Measurements from ENCODE around the gene IRAG1. TPM values are rescaled to one million over a fixed set of nuclear protein-coding genes. Genes with fewer than 3 reads are reported as not detected.
"Not testable (repeated sequence)": the region's sequence is repeated elsewhere in the genome, so short reads cannot be mapped to it uniquely, and the experiment has no call there.

The IRAG1 gene
- total RNA-seq, 1 experiment from 2014 or later = not detected

GRCh38 chr11:10683429-10683828 is 10.1 kb downstream of the IRAG1 start:
- H3K9me3 Mint-ChIP-seq (ENCODE audit: low read depth, unreplicated experiment) = no peaks in the 10 kb centered on the region
- no TSS peak for BruUV-seq (replicated peaks)
- no peaks in the 10 kb centered on the region for H3K4me1 Mint-ChIP-seq (ENCODE audit: low read depth, unreplicated experiment)
- TF ChIP-seq CTCF (IDR thresholded peaks at IDR 0.05; ENCODE audit: unreplicated experiment) = no peak
- no peak overlapping the region for H3K4me3 Mint-ChIP-seq (ENCODE audit: low read depth, unreplicated experiment)
- peaks cover 62% of the 10 kb centered on the region for H3K27me3 Mint-ChIP-seq (ENCODE audit: unreplicated experiment)
- CTCF ChIA-PET = interaction anchor here (0.6 to 0.7 kb wide), 2 partner anchors 9 to 118 kb away, joined by 3 read pairs; no protein-coding TSS in a partner anchor
- intact Hi-C loops (cut with micrococcal nuclease; ENCODE audit: unreplicated experiment) = no loop called here
- no peak for DNase-seq
- no peak overlapping the region for H3K27ac Mint-ChIP-seq (ENCODE audit: unreplicated experiment)
- no peaks in the 10 kb centered on the region for H3K36me3 Mint-ChIP-seq (ENCODE audit: insufficient read depth, unreplicated experiment)

- intact Hi-C loops (cut with micrococcal nuclease; ENCODE audit: unreplicated experiment) = no loop called here
These were observed 12.5 kb downstream of the IRAG1 start for GRCh38 chr11:10680956-10681487.

GRCh38 chr11:10680279-10680678 is 13.3 kb downstream of the IRAG1 start:
- H3K36me3 Mint-ChIP-seq (ENCODE audit: insufficient read depth, unreplicated experiment); DNase-seq; BruUV-seq (replicated peaks); H3K4me3 Mint-ChIP-seq (ENCODE audit: low read depth, unreplicated experiment); CTCF ChIA-PET; intact Hi-C loops (cut with micrococcal nuclease; ENCODE audit: unreplicated experiment); H3K9me3 Mint-ChIP-seq (ENCODE audit: low read depth, unreplicated experiment); H3K4me1 Mint-ChIP-seq (ENCODE audit: low read depth, unreplicated experiment); H3K27ac Mint-ChIP-seq (ENCODE audit: unreplicated experiment): not testable (repeated sequence)
- H3K27me3 Mint-ChIP-seq (ENCODE audit: unreplicated experiment) = peaks cover 65% of the 10 kb centered on the region

More at GRCh38 chr11:10680956-10681487, 12.5 kb downstream of the IRAG1 start:
- CTCF ChIA-PET = no interaction called here
- no TSS peak for BruUV-seq (replicated peaks)
- no peaks in the 10 kb centered on the region for H3K9me3 Mint-ChIP-seq (ENCODE audit: low read depth, unreplicated experiment)
- TF ChIP-seq CTCF (IDR thresholded peaks at IDR 0.05; ENCODE audit: unreplicated experiment) = no peak
- peaks cover 62% of the 10 kb centered on the region for H3K27me3 Mint-ChIP-seq (ENCODE audit: unreplicated experiment)
- DNase-seq = no peak
- no peaks in the 10 kb centered on the region for H3K36me3 Mint-ChIP-seq (ENCODE audit: insufficient read depth, unreplicated experiment)
- H3K4me3 Mint-ChIP-seq (ENCODE audit: low read depth, unreplicated experiment) = no peak overlapping the region
- H3K27ac Mint-ChIP-seq (ENCODE audit: unreplicated experiment) = no peak overlapping the region
- no peaks in the 10 kb centered on the region for H3K4me1 Mint-ChIP-seq (ENCODE audit: low read depth, unreplicated experiment)

- Mint-ChIP-seq H3K4me1 (ENCODE audit: low read depth, unreplicated experiment) (no peaks in the 10 kb centered on the region), H3K36me3 (ENCODE audit: insufficient read depth, unreplicated experiment) (no peaks in the 10 kb centered on the region), H3K27ac (ENCODE audit: unreplicated experiment) (no peak overlapping the region), H3K27me3 (ENCODE audit: unreplicated experiment) (peaks cover 68% of the 10 kb centered on the region), H3K4me3 (ENCODE audit: low read depth, unreplicated experiment) (no peak overlapping the region), H3K9me3 (ENCODE audit: low read depth, unreplicated experiment) (no peaks in the 10 kb centered on the region)
- CTCF ChIA-PET = no interaction called here
- DNase-seq = no peak
- no TSS peak for BruUV-seq (replicated peaks)
- intact Hi-C loops (cut with micrococcal nuclease; ENCODE audit: unreplicated experiment) = no loop called here
- no peak for TF ChIP-seq CTCF (IDR thresholded peaks at IDR 0.05; ENCODE audit: unreplicated experiment)
These were observed 13.9 kb downstream of the IRAG1 start for GRCh38 chr11:10679644-10680043.

GRCh38 chr11:10678101-10678500 is 15.5 kb downstream of the IRAG1 start:
- H3K4me1 Mint-ChIP-seq (ENCODE audit: low read depth, unreplicated experiment) = peaks cover 10% of the 10 kb centered on the region
- no peaks in the 10 kb centered on the region for H3K9me3 Mint-ChIP-seq (ENCODE audit: low read depth, unreplicated experiment)
- H3K27ac Mint-ChIP-seq (ENCODE audit: unreplicated experiment) = no peak overlapping the region
- no TSS peak for BruUV-seq (replicated peaks)
- no peak for DNase-seq
- no peaks in the 10 kb centered on the region for H3K36me3 Mint-ChIP-seq (ENCODE audit: insufficient read depth, unreplicated experiment)
- intact Hi-C loops (cut with micrococcal nuclease; ENCODE audit: unreplicated experiment) = no loop called here
- H3K27me3 Mint-ChIP-seq (ENCODE audit: unreplicated experiment) = peaks cover 83% of the 10 kb centered on the region
- CTCF ChIA-PET = interaction anchor here (1.1 kb wide), 1 partner anchor 31 kb away, joined by 3 read pairs; no protein-coding TSS in a partner anchor
- TF ChIP-seq CTCF (IDR thresholded peaks at IDR 0.05; ENCODE audit: unreplicated experiment) = no peak
- no peak overlapping the region for H3K4me3 Mint-ChIP-seq (ENCODE audit: low read depth, unreplicated experiment)
